Measurements from ENCODE around the gene HK2.
A peak's percentile ranks its signal among the peaks of the same experiment; 100 is the strongest.
"Not testable (repeated sequence)": the region's sequence is repeated elsewhere in the genome, so short reads cannot be mapped to it uniquely, and the experiment has no call there.

Gene HK2

GRCh38 chr2:74890711-74891110, 56.8 kb downstream of the HK2 start:
- Histone ChIP-seq H3K36me3 (ENCODE audit: control insufficient read depth in 1 of 2, insufficient read depth in 2 of 2, low read depth in 1 of 2, low read length in 2 of 2) (peaks cover 11 to 81% of the 10 kb centered on the region in 2 experiments), H2BK120ac (ENCODE audit: low read depth, low read length) (no peak overlapping the region), H3K4ac (ENCODE audit: low read depth in 1 of 2, low read length in 2 of 2) (no peak overlapping the region), H3K23ac (ENCODE audit: low read length in 2 of 2) (no peak overlapping the region), H3K79me1 (replicated peaks; ENCODE audit: low read length, poor library complexity, severe bottlenecking) (no peaks in the 10 kb centered on the region), H2AFZ (ENCODE audit: low read depth, low read length) (no peak overlapping the region), H3K9ac (ENCODE audit: low read length) (no peak overlapping the region), H4K91ac (ENCODE audit: low read length) (no peak overlapping the region), H2BK12ac (ENCODE audit: low read length in 2 of 2) (no peak overlapping the region), H3K4me2 (ENCODE audit: low read length, poor library complexity, severe bottlenecking) (no peak overlapping the region), H3K4me1 (ENCODE audit: control insufficient read depth, insufficient read depth, low read depth, low read length) (peaks cover 7% of the 10 kb centered on the region), H3K18ac (ENCODE audit: low read depth in 1 of 2, low read length in 2 of 2) (no peak overlapping the region), H2AK5ac (ENCODE audit: low read length, severe bottlenecking) (no peak overlapping the region), H2BK5ac (ENCODE audit: low read depth, low read length, poor library complexity, severe bottlenecking) (no peak overlapping the region), H3K14ac (ENCODE audit: low read length in 2 of 2) (no peak overlapping the region), H3K27ac (ENCODE audit: low read length, poor library complexity, severe bottlenecking) (no peak overlapping the region), H3K9me3 (ENCODE audit: control insufficient read depth, low read length) (no peaks in the 10 kb centered on the region), H4K8ac (ENCODE audit: low read length) (no peak overlapping the region), H2BK15ac (ENCODE audit: low read depth, poor library complexity, severe bottlenecking) (no peak overlapping the region), H3K4me3 (ENCODE audit: insufficient read depth in 1 of 2, low read depth in 1 of 2, low read length in 2 of 2) (no peak overlapping the region), H3K27me3 (ENCODE audit: control insufficient read depth in 1 of 2, insufficient read depth in 1 of 2, low read length in 2 of 2) (no peaks in the 10 kb centered on the region)
- 98% methylated on average over 8 of the region's 8 CpGs for WGBS
- no peak for DNase-seq

- H3K27me3 ChIP-seq (ENCODE audit: control insufficient read depth in 1 of 2, insufficient read depth in 1 of 2, low read length in 2 of 2): no peaks in the 10 kb centered on the region
- H2BK5ac ChIP-seq (ENCODE audit: low read depth, low read length, poor library complexity, severe bottlenecking): no peak overlapping the region
- H3K18ac ChIP-seq (ENCODE audit: low read depth in 1 of 2, low read length in 2 of 2): peak overlapping the region in 1 of 2 experiments; percentile 22
- H2AFZ ChIP-seq (ENCODE audit: low read depth, low read length): no peak overlapping the region
- no peak overlapping the region for H2BK15ac ChIP-seq (ENCODE audit: low read depth, poor library complexity, severe bottlenecking)
- H4K8ac ChIP-seq (ENCODE audit: low read length): no peak overlapping the region
- no peak overlapping the region for H3K4me2 ChIP-seq (ENCODE audit: low read length, poor library complexity, severe bottlenecking)
- no peak overlapping the region for H2AK5ac ChIP-seq (ENCODE audit: low read length, severe bottlenecking)
- H3K4me1 ChIP-seq (ENCODE audit: control insufficient read depth, insufficient read depth, low read depth, low read length): peaks cover 7% of the 10 kb centered on the region
- H3K4ac ChIP-seq (ENCODE audit: low read depth in 1 of 2, low read length in 2 of 2): no peak overlapping the region
- no peak overlapping the region for H3K23ac ChIP-seq (ENCODE audit: low read length in 2 of 2)
- H3K4me3 ChIP-seq (ENCODE audit: insufficient read depth in 1 of 2, low read depth in 1 of 2, low read length in 2 of 2): no peak overlapping the region
- no peak for DNase-seq
- no peaks in the 10 kb centered on the region for H3K9me3 ChIP-seq (ENCODE audit: control insufficient read depth, low read length)
- 89% methylated on average over 6 of the region's 7 CpGs for WGBS
- H3K27ac ChIP-seq (ENCODE audit: low read length, poor library complexity, severe bottlenecking): no peak overlapping the region
- no peak overlapping the region for H3K14ac ChIP-seq (ENCODE audit: low read length in 2 of 2)
- H3K79me1 ChIP-seq (replicated peaks; ENCODE audit: low read length, poor library complexity, severe bottlenecking): no peaks in the 10 kb centered on the region
- H2BK120ac ChIP-seq (ENCODE audit: low read depth, low read length): no peak overlapping the region
- no peak overlapping the region for H2BK12ac ChIP-seq (ENCODE audit: low read length in 2 of 2)
- no peak overlapping the region for H4K91ac ChIP-seq (ENCODE audit: low read length)
- peaks cover 9 to 81% of the 10 kb centered on the region in 2 experiments for H3K36me3 ChIP-seq (ENCODE audit: control insufficient read depth in 1 of 2, insufficient read depth in 2 of 2, low read depth in 1 of 2, low read length in 2 of 2)
- no peak overlapping the region for H3K9ac ChIP-seq (ENCODE audit: low read length)
These were observed 57.3 kb downstream of the HK2 start for GRCh38 chr2:74891136-74891764.

GRCh38 chr2:74891816-74892215, 57.9 kb downstream of the HK2 start:
- WGBS: 76% methylated on average over 2 of the region's 4 CpGs
- not testable (repeated sequence) for H3K23ac ChIP-seq (ENCODE audit: low read length in 2 of 2); H3K79me1 ChIP-seq (replicated peaks; ENCODE audit: low read length, poor library complexity, severe bottlenecking)

GRCh38 chr2:74892609-74893008, 58.7 kb downstream of the HK2 start:
- Histone ChIP-seq H3K23ac (ENCODE audit: low read length in 2 of 2) (no peak overlapping the region), H3K27ac (ENCODE audit: low read length, poor library complexity, severe bottlenecking) (no peak overlapping the region), H2BK15ac (ENCODE audit: low read depth, poor library complexity, severe bottlenecking) (no peak overlapping the region), H3K9me3 (ENCODE audit: control insufficient read depth, low read length) (no peaks in the 10 kb centered on the region), H2AK5ac (ENCODE audit: low read length, severe bottlenecking) (no peak overlapping the region), H3K4me2 (ENCODE audit: low read length, poor library complexity, severe bottlenecking) (no peak overlapping the region), H2BK120ac (ENCODE audit: low read depth, low read length) (no peak overlapping the region), H4K91ac (ENCODE audit: low read length) (no peak overlapping the region), H2BK12ac (ENCODE audit: low read length in 2 of 2) (peak overlapping the region in 1 of 2 experiments; percentile 38), H3K14ac (ENCODE audit: low read length in 2 of 2) (no peak overlapping the region), H3K36me3 (ENCODE audit: control insufficient read depth in 1 of 2, insufficient read depth in 2 of 2, low read depth in 1 of 2, low read length in 2 of 2) (peaks cover 6 to 81% of the 10 kb centered on the region in 2 experiments), H3K4me3 (ENCODE audit: insufficient read depth in 1 of 2, low read depth in 1 of 2, low read length in 2 of 2) (no peak overlapping the region), H3K9ac (ENCODE audit: low read length) (peak overlapping the region; percentile 48), H2BK5ac (ENCODE audit: low read depth, low read length, poor library complexity, severe bottlenecking) (no peak overlapping the region), H3K27me3 (ENCODE audit: control insufficient read depth in 1 of 2, insufficient read depth in 1 of 2, low read length in 2 of 2) (no peaks in the 10 kb centered on the region), H3K18ac (ENCODE audit: low read depth in 1 of 2, low read length in 2 of 2) (peak overlapping the region in 1 of 2 experiments; percentile 85), H3K79me1 (replicated peaks; ENCODE audit: low read length, poor library complexity, severe bottlenecking) (no peaks in the 10 kb centered on the region), H3K4ac (ENCODE audit: low read depth in 1 of 2, low read length in 2 of 2) (peak overlapping the region in 1 of 2 experiments; percentile 61), H3K4me1 (ENCODE audit: control insufficient read depth, insufficient read depth, low read depth, low read length) (peaks cover 5% of the 10 kb centered on the region), H2AFZ (ENCODE audit: low read depth, low read length) (no peak overlapping the region), H4K8ac (ENCODE audit: low read length) (no peak overlapping the region)
- 88% methylated on average over 4 of the region's 5 CpGs for WGBS
- DNase-seq: no peak

More at GRCh38 chr2:74891816-74892215, 57.9 kb downstream of the HK2 start:
- H2BK12ac ChIP-seq (ENCODE audit: low read length in 2 of 2); H3K14ac ChIP-seq (ENCODE audit: low read length in 2 of 2); H2BK120ac ChIP-seq (ENCODE audit: low read depth, low read length); H2AFZ ChIP-seq (ENCODE audit: low read depth, low read length); H3K18ac ChIP-seq (ENCODE audit: low read depth in 1 of 2, low read length in 2 of 2); H3K27me3 ChIP-seq (ENCODE audit: control insufficient read depth in 1 of 2, insufficient read depth in 1 of 2, low read length in 2 of 2); H2BK5ac ChIP-seq (ENCODE audit: low read depth, low read length, poor library complexity, severe bottlenecking); H3K4me1 ChIP-seq (ENCODE audit: control insufficient read depth, insufficient read depth, low read depth, low read length); H4K8ac ChIP-seq (ENCODE audit: low read length); H4K91ac ChIP-seq (ENCODE audit: low read length); H3K4me2 ChIP-seq (ENCODE audit: low read length, poor library complexity, severe bottlenecking); H3K4me3 ChIP-seq (ENCODE audit: insufficient read depth in 1 of 2, low read depth in 1 of 2, low read length in 2 of 2); H2AK5ac ChIP-seq (ENCODE audit: low read length, severe bottlenecking); H3K9me3 ChIP-seq (ENCODE audit: control insufficient read depth, low read length); H2BK15ac ChIP-seq (ENCODE audit: low read depth, poor library complexity, severe bottlenecking); H3K9ac ChIP-seq (ENCODE audit: low read length); H3K4ac ChIP-seq (ENCODE audit: low read depth in 1 of 2, low read length in 2 of 2); H3K27ac ChIP-seq (ENCODE audit: low read length, poor library complexity, severe bottlenecking): not testable (repeated sequence)
- peak; percentile 56 for DNase-seq
- H3K36me3 ChIP-seq (ENCODE audit: control insufficient read depth in 1 of 2, insufficient read depth in 2 of 2, low read depth in 1 of 2, low read length in 2 of 2): peaks cover 6 to 81% of the 10 kb centered on the region in 2 experiments
